Chondrocyte (in vitro differentiated cells): Measurements from ENCODE around the gene GNAL. TPM values are rescaled to one million over a fixed set of nuclear protein-coding genes. Genes with fewer than 3 reads are reported as not detected.

Experiments used
- DNase-seq: peaks from one replicate; pipeline ENCODE4 v3.0.0; 2021; ENCODE audit warnings: mixed read lengths, low spot score
- H3K27ac Mint-ChIP-seq: one replicate; pipeline ENCODE4 v1.8.0; 2021; ENCODE audit warnings: mild to moderate bottlenecking, moderate library complexity, mixed read lengths; ENCODE audit not compliant: unreplicated experiment
- H3K27me3 Mint-ChIP-seq: 2 replicates; pipeline ENCODE4 v1.8.0; 2021; ENCODE audit warnings: low read depth, mixed read lengths
- H3K36me3 Mint-ChIP-seq: 2 replicates; pipeline ENCODE4 v1.8.0; 2021; ENCODE audit warnings: low read depth, mixed read lengths
- H3K4me1 Mint-ChIP-seq: 2 replicates; pipeline ENCODE4 v1.8.0; 2021; ENCODE audit warnings: low read depth, mild to moderate bottlenecking, mixed read lengths
- H3K4me3 Mint-ChIP-seq: one replicate; pipeline ENCODE4 v1.8.0; 2021; ENCODE audit warnings: mild to moderate bottlenecking, moderate library complexity, mixed read lengths; ENCODE audit not compliant: unreplicated experiment
- H3K9me3 Mint-ChIP-seq: 2 replicates; pipeline ENCODE4 v1.8.0; 2021; ENCODE audit warnings: low read depth, mixed read lengths
- total RNA-seq: library from RNA; stranded (reverse); gene quantifications from 3 replicates; pipeline ENCODE4 v1.2.1, GENCODE V29; 2021
- TF ChIP-seq, protein P1 (sequence below): fragments of 200-600 bp; sonication (generic); IDR thresholded peaks from 2 replicates; pipeline ENCODE4 v1.5.0; 2021; ENCODE audit warnings: antibody characterized with exemption, mild to moderate bottlenecking, moderate library complexity

Gene GNAL
- total RNA-seq, 1 donor from 2014 or later = 5.9 TPM

GRCh38 chr18:11828786-11829432 lies 139.8 kb downstream of the GNAL start:
- TF ChIP-seq, protein P1, sequence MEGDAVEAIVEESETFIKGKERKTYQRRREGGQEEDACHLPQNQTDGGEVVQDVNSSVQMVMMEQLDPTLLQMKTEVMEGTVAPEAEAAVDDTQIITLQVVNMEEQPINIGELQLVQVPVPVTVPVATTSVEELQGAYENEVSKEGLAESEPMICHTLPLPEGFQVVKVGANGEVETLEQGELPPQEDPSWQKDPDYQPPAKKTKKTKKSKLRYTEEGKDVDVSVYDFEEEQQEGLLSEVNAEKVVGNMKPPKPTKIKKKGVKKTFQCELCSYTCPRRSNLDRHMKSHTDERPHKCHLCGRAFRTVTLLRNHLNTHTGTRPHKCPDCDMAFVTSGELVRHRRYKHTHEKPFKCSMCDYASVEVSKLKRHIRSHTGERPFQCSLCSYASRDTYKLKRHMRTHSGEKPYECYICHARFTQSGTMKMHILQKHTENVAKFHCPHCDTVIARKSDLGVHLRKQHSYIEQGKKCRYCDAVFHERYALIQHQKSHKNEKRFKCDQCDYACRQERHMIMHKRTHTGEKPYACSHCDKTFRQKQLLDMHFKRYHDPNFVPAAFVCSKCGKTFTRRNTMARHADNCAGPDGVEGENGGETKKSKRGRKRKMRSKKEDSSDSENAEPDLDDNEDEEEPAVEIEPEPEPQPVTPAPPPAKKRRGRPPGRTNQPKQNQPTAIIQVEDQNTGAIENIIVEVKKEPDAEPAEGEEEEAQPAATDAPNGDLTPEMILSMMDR = no peak
- no peak overlapping the region for H3K27ac Mint-ChIP-seq

DNA sequence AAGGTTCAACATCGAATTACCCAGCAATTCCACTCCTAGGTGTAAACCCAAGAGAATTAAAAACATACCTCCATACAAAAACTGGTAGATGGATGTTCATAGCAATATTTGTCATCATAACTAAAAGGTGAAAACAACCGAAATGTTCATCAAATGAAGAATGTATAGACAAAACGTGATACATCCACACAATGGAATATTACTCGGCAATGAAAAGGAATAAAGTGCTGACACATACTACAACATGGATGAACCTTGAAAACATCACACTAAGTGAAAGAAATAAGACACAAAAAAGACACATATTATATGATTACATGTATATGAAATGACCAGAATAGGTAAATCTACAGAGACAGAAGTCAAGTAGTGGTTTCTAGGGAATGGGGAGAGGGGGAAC lies 141.5 kb downstream of the GNAL start:
- TF ChIP-seq, protein P1 = no peak
- no peak for DNase-seq

More at GRCh38 chr18:11828786-11829432, 139.8 kb downstream of the GNAL start:
- no peaks in the 10 kb centered on the region for H3K36me3 Mint-ChIP-seq
- no peak overlapping the region for H3K4me3 Mint-ChIP-seq
- no peaks in the 10 kb centered on the region for H3K4me1 Mint-ChIP-seq
- no peak for DNase-seq
- H3K9me3 Mint-ChIP-seq = peaks cover 4% of the 10 kb centered on the region
- no peaks in the 10 kb centered on the region for H3K27me3 Mint-ChIP-seq

GRCh38 chr18:11831921-11832320 lies 142.9 kb downstream of the GNAL start:
- TF ChIP-seq, protein P1 = no peak
- peaks cover 4% of the 10 kb centered on the region for H3K9me3 Mint-ChIP-seq
- H3K4me1 Mint-ChIP-seq = no peaks in the 10 kb centered on the region
- no peaks in the 10 kb centered on the region for H3K36me3 Mint-ChIP-seq
- DNase-seq = no peak
- no peak overlapping the region for H3K4me3 Mint-ChIP-seq
- no peak overlapping the region for H3K27ac Mint-ChIP-seq
- no peaks in the 10 kb centered on the region for H3K27me3 Mint-ChIP-seq

More for the DNA sequence above, 141.5 kb downstream of the GNAL start:
- Mint-ChIP-seq H3K9me3 (peaks cover 4% of the 10 kb centered on the region), H3K36me3 (no peaks in the 10 kb centered on the region), H3K4me1 (no peaks in the 10 kb centered on the region), H3K27ac (no peak overlapping the region), H3K27me3 (no peaks in the 10 kb centered on the region), H3K4me3 (no peak overlapping the region)

DNA sequence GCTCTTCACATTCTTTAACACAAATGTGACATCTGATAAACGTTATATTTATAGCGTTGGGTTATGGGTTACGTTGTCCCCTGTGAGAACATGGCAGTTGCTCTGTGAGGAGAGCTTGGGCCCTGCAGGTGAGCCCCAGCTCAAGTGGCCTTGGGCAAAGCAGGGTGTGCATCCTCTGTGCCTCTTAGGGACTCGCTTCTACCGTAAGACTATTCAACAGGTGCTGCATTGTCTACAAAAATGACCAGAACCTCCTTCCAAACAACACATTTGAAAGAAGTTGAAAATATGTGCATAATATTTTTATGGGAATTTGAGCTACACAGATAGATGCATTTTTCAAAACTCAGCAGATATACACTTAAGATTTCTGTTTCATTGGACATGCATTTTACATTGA lies 145.7 kb downstream of the GNAL start:
- Mint-ChIP-seq H3K27ac (no peak overlapping the region), H3K36me3 (no peaks in the 10 kb centered on the region), H3K9me3 (peaks cover 4% of the 10 kb centered on the region), H3K4me3 (no peak overlapping the region), H3K4me1 (no peaks in the 10 kb centered on the region), H3K27me3 (no peaks in the 10 kb centered on the region)
- DNase-seq = no peak
- TF ChIP-seq, protein P1 = no peak

DNA sequence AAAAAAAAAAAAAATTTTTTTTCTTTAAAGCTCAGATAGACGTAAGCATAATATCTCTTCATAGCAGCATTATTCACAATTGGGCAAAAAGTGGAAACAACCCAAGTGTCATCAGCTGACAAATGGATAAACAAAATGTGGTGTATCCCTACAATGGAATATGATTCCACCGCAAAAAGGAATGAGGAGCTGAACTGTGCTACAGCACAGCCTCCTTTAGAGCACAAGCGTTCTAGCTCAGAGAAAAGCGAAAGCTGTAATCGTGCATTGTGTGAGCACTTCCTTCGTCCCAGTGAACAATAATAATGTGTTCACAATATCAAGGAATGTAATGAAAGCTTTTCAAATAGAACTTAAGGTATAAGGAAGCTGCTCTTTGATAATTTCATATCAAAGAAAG lies 150.5 kb downstream of the GNAL start:
- no peaks in the 10 kb centered on the region for H3K36me3 Mint-ChIP-seq
- no peaks in the 10 kb centered on the region for H3K27me3 Mint-ChIP-seq
- DNase-seq = no peak
- H3K4me1 Mint-ChIP-seq = no peaks in the 10 kb centered on the region
- TF ChIP-seq, protein P1 = no peak
- no peaks in the 10 kb centered on the region for H3K9me3 Mint-ChIP-seq
- H3K4me3 Mint-ChIP-seq = no peak overlapping the region
- H3K27ac Mint-ChIP-seq = no peak overlapping the region
